GM18499 (cell line): ENCODE data around the gene MCM10.

Experiments used
- ATAC-seq: cut with Tn5 transposase; IDR thresholded peaks from one replicate; pipeline ENCODE4 v1.9.1; 2021; ENCODE audit warnings: moderate number of reproducible peaks; ENCODE audit not compliant: insufficient read depth, unreplicated experiment

The MCM10 gene

GRCh38 chr10:13163859-13164258 lies 2.5 kb downstream of the MCM10 start:
- ATAC-seq: no peak

- ATAC-seq: no peak
Measured at GRCh38 chr10:13165177-13165576, 3.8 kb downstream of the MCM10 start.

GRCh38 chr10:13167568-13167967 lies 6.2 kb downstream of the MCM10 start:
- ATAC-seq: no peak

GRCh38 chr10:13168781-13169180 lies 7.4 kb downstream of the MCM10 start:
- no peak for ATAC-seq

- no peak for ATAC-seq
Measured at GRCh38 chr10:13173616-13174015, 12.3 kb downstream of the MCM10 start.

GRCh38 chr10:13180788-13181187 lies 19.4 kb downstream of the MCM10 start:
- ATAC-seq: no peak

GRCh38 chr10:13182424-13182823 lies 21.1 kb downstream of the MCM10 start:
- no peak for ATAC-seq

- ATAC-seq: peak; percentile 57
Measured at GRCh38 chr10:13183625-13184024, 22.3 kb downstream of the MCM10 start.

- ATAC-seq: no peak
Measured at GRCh38 chr10:13184276-13184675, 22.9 kb downstream of the MCM10 start.

GRCh38 chr10:13184730-13185514 lies 23.6 kb downstream of the MCM10 start:
- ATAC-seq: no peak

GRCh38 chr10:13187135-13187534 lies 25.8 kb downstream of the MCM10 start:
- no peak for ATAC-seq

- ATAC-seq: no peak
Measured at GRCh38 chr10:13188593-13188992, 27.2 kb downstream of the MCM10 start.

- ATAC-seq: no peak
Measured at GRCh38 chr10:13189961-13190360, 28.6 kb downstream of the MCM10 start.

- ATAC-seq: no peak
Measured at GRCh38 chr10:13190816-13191215, 29.5 kb downstream of the MCM10 start.

- ATAC-seq: no peak
Measured at GRCh38 chr10:13191362-13191761, 30.0 kb downstream of the MCM10 start.

- no peak for ATAC-seq
Measured at GRCh38 chr10:13193637-13194036, 32.3 kb downstream of the MCM10 start.

GRCh38 chr10:13195016-13195415 lies 33.7 kb downstream of the MCM10 start:
- ATAC-seq: no peak

GRCh38 chr10:13201132-13201531 lies 39.8 kb downstream of the MCM10 start:
- no peak for ATAC-seq

- no peak for ATAC-seq
Measured at GRCh38 chr10:13206091-13206490, 44.7 kb downstream of the MCM10 start.

GRCh38 chr10:13206546-13207443 lies 45.4 kb downstream of the MCM10 start:
- ATAC-seq: no peak

- no peak for ATAC-seq
Measured at GRCh38 chr10:13213163-13213562, 51.8 kb downstream of the MCM10 start.
